NK-92 (cell line): ENCODE measurements around the gene IFT122.

Experiments used
- DNase-seq: peaks from one replicate; lab custom pipeline; 2025; ENCODE audit not compliant: unreplicated experiment; lab: John Stamatoyannopoulos, UW

IFT122 gene

GRCh38 chr3:129567939-129568338 is 127.9 kb downstream of the IFT122 start:
- no peak for DNase-seq

GRCh38 chr3:129569856-129570255 is 129.8 kb downstream of the IFT122 start:
- DNase-seq = no peak
